SIG-M5 treated with dmso at 0.1 percent for 504 hours (cell line): ENCODE measurements around the gene FUT8.
"Not testable (repeated sequence)": the region's sequence is repeated elsewhere in the genome, so short reads cannot be mapped to it uniquely, and the experiment has no call there.

Experiments used
- DNase-seq: peaks from one replicate; lab custom pipeline; 2025; ENCODE audit not compliant: unreplicated experiment; lab: John Stamatoyannopoulos, UW

FUT8 gene

DNA sequence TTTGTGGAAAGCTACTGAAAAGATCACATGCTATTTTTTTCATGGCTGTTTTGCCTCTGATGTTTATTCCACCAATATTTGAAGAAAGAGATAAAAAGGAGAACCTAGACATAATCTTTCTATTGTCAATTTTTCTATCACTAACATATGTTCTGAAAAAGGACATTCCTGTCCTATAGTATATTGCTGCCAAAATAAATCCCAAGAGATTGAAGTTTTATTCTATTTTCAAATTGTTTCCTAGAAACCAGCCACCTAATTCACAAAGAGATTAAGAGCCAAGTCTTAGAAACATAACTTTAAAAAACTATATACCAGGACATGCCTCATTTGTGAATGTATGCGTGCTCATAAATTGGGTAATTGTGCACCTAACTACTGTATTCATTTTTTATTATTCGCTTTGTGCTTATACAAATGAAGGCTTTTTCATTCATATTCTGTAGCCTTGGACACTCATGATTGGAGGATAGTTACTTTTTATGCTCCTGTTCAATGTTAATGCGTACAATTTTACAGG, 200.7 kb downstream of the FUT8 start:
- no peak for DNase-seq

DNA sequence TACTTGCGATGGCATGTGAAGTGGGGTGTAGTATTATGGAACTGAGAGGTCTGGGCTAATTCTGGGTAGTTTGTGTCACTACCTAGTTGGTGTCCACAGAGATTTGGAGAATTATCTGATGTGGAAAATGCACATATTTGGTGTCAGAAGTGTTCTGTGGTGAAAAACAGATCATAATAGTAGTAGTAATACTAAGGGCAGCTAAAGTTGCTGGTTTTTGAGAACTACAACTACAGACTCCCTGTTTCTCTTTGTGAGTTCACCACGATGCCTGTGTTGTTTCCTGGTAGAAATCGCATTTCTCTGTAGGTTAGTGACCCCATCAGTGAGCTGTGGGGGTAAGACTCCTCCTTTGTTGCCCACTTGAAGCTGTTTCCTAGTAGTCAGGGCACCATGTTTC, 206.5 kb downstream of the FUT8 start:
- no peak for DNase-seq

DNA sequence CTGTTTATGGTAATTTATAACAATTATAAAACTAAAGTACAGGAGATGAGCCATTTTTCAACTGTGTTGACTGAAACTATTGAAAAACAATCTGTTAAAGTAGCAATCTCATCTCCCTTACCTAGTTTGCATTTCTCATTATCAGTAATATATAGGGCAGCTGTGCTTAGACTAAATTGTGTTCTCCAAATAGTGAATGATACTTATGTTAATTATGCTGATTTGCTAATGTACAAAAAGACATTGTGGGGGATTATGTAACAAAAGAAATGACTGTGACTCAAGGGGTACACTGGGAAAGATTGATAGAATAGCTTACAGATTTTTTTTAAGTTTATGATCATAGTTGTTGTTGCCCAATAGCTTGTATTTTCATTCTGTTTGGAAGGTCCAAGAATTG, 207.7 kb downstream of the FUT8 start:
- no peak for DNase-seq

DNA sequence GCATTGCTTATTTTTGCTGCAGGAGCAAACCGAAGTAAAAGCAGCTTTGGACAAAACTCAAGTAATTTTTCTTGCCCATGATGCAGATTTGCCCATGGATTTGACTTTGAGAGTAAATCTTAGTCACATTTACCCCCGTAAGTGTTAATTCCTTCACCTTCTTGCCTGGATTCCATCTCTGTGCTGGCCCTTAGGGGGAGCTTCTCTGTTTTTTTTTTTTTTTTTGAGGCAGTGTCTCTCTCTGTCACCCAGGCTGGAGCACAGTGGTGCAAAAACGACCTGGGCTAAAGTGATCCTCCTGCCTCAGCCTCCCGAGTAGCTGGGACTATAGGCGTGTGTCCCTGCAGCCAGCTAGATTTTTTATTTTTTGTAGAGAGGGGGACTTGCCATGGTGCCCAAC, 210.2 kb downstream of the FUT8 start:
- no peak for DNase-seq

DNA sequence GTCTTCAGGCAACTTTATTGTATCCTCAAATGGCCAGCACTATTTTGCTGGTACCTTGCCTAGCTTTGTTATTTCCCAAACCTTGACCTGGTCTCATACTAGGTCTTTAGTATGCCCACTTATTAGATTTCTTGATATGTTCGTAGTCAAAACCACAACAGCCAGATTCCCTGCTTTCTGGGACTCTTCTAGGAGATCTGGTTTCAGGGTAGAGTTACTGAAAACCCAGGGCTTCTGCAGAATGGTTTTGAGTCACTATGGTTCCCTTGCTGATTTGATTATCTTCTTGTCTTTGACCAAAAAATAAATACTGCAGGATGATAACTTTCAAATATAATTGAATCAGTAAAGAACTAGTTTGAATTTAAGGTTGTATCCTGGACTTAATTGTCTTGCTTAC, 211.2 kb downstream of the FUT8 start:
- no peak for DNase-seq

DNA sequence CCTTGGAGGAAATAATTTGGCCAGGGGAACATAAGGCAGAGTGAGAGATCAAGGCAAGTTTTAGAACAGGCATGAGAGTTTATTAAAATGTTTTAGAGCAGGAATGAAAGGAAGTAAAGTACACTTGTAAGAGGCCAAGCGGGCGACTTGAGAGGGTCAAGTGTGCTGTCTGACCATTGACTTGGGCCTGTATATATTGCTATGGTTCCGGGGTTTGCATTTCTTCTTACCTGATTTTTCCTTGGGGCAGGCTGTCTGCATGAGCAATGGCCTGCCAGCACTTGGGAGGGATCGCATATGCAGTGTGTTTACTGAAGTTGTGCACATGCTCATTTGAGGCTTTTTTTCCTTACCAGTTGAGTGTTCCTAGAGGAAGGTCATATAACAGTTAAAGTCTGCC, 214.8 kb downstream of the FUT8 start:
- no peak for DNase-seq

DNA sequence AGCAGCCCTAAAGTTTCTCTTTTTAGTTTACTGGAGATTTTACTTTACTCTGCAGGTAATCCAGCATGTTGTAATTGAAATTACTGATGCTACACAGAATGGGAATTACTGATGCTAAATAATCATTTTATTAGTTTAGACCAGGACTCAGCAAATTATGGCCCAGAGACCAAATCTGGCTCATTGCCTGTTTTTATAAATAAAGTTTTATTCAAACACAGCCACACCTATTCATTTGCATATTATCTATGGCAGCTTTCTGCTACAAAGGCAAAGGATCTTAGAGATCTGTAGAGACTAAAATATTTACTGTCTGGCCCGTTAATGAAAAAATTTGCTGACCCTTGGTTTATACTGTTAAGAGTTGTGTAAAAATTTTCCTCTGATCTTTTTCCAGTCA, 216.1 kb downstream of the FUT8 start:
- no peak for DNase-seq

DNA sequence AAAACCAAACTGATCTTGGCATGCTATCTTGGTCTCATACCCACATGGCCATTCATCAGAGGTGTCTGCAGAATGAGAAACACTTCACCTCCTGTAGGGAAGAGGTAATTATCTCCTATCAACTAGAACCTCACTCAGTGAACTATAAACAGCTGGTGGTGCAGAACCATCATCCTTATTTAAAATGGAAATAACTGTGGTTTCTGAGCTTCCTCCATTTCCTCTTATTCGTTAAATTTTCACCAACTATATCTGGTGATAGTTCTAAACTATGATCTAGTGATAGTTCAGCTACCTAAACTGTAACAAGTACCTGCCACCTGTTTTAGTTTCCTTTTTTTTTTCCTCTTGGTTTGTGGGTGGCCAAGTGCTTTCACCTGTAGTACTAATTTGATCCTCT, 218.5 kb downstream of the FUT8 start:
- no peak for DNase-seq

DNA sequence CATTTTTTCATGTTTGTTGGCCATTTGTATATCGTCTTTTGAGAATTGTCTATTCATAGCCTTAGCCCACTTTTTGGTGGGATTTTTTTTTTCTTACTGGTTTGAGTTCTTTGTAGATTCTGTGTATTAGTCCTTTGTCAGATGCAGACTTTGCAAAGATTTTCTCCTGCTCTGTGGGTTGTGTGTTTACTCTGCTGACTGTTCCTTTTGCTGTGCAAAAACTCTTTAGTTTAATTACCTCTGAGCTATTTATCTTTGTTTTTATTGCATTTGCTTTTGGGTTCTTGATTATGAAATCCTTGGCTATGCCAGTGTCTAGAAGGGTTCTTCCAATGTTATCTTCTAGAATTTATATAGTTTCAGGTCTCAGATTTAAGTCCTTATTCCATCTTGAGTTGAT, 220.0 kb downstream of the FUT8 start:
- no peak for DNase-seq

DNA sequence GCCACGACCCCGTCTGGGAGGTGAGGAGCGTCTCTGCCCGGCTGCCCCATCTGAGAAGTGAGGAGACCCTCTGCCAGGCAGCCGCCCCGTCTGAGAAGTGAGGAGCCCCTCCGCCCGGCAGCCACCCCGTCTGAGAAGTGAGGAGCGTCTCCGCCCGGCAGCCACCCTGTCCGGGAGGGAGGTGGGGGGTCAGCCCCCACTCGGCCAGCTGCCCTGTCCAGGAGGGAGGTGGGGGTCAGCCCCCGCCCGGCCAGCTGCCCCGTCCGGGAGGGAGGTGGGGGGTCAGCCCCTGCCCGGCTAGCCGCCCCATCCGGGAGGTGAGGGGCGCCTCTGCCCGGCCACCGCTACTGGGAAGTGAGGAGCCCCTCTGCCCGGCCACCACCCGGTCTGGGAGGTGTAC, 221.1 kb downstream of the FUT8 start:
- DNase-seq: not testable (repeated sequence)

DNA sequence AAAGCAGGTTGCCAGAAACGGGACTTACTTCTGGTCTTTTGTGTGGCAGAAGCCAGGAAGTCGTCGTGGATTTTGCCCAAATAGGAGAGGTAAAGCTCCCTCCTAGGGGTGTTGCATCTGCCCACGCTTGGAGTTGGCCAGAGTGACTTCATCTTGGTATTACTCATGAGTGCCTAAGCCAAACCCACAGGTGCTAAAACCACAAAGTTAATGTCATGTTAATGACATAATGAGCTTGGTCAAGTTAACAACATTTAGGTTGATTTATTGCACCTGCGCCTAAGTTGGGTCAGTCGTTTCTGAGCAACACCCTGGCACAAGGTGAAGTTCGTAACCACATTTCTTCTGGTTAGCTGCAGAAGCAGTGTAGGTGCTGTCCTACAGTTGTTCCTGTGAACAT, 225.2 kb downstream of the FUT8 start:
- no peak for DNase-seq

DNA sequence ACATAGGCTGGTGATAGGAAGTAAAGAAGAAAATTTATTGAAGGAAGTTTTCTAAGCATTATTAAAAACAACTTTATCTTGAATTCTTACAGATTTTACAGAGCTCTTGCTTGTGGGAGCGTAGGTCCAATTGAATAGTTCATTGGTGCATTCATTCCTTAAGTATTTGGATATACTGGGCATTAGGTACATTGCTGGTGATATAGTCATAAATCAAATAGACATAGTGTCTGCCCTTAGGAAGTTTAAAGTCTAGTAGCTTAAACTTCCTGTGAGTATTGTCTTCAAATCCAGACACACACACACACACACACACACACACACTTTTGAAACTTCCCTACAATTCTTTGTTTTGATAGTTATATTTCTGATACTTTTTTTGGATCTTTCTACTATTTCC, 226.7 kb downstream of the FUT8 start:
- DNase-seq: no peak

DNA sequence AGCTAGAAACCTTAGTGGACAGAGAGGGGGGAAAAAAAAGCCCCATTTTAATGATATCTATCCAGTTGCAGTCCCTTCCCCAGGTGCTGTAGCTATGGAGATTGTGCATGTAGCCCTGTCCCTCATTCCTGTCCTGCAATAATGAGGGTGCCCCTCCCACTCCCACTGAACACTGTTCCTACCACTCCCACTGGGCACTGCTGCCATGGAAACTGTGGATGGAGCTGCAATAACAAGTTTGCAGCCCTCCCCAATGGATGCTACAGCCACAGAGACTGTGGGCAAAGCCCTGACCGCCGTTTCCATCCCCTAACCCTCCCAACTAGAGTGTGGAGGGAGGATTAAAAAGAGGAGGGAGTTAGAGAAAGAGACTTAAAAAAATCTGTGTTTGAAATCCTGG, 238.3 kb downstream of the FUT8 start:
- no peak for DNase-seq

DNA sequence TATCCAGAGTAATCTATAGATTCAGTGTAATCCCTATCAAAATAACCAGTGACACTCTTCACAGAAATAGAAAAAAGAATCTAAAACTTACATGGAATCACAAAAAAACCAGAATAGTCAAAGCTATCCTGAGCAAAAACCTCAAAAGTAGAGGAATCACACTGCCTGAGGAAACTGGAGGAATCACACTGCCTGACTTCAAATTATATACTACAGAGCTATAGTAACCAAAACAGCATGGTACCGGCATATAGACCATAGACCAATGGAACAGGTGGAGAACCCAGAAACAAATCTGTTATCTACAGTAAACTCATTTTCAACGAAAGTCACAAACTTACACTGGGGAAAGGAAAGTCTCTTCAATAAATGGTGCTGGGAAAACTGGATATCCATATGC, 244.0 kb downstream of the FUT8 start:
- no peak for DNase-seq

DNA sequence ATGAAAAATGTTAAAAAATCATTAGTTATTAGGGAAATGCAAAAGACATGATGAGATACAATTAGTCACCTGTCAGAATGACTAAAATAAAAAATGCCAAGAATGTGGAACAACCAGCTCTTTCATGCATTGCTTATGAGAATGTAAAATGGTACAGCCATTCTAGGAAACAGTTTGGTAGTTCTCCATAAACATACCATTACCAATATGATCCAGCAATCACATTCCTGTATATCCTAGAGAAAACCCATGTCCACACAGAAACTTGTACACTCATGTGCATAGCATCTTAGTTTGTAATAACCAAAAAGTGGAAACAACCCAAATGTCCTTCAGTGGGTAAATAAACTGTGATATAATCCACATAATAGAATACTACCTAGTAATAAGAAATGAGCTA, 245.7 kb downstream of the FUT8 start:
- no peak for DNase-seq

DNA sequence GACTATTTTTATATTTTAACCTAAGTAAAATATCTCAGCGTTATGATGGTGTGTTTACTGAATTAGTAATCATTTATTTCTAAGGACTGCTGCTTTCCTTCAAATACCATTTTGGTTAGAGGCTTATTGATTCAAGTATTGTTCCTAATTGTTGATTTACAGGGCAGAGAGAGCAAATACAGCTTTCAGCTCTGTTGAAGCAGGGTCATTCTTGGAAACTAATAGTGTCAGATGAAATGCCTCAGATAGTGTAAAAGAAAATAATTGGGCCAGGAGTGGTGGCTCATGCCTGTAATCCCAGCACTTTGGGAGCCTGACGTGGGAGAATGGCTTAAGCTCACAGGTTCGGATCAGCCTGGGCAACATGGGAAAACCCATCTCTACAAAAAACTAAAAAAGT, 249.3 kb downstream of the FUT8 start:
- DNase-seq: no peak

DNA sequence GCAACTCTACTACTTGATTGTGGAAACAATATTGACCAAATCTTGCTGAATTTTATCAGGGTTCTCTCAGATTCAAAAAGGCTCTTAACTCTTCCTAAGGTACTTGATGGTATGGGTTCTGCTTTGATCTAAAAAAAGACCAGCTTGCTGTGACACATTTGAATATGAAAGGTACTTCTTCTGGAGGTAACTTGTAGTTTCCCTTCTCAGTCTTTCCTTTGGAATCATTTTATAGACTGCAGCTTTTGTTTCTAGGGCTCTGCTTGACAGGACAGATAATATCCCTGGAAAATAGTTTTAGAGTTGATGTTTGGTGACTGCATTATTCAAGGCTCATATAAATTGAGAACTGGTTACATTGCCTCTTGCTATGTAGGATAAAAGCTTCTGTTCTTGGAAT, 251.9 kb downstream of the FUT8 start:
- no peak for DNase-seq

DNA sequence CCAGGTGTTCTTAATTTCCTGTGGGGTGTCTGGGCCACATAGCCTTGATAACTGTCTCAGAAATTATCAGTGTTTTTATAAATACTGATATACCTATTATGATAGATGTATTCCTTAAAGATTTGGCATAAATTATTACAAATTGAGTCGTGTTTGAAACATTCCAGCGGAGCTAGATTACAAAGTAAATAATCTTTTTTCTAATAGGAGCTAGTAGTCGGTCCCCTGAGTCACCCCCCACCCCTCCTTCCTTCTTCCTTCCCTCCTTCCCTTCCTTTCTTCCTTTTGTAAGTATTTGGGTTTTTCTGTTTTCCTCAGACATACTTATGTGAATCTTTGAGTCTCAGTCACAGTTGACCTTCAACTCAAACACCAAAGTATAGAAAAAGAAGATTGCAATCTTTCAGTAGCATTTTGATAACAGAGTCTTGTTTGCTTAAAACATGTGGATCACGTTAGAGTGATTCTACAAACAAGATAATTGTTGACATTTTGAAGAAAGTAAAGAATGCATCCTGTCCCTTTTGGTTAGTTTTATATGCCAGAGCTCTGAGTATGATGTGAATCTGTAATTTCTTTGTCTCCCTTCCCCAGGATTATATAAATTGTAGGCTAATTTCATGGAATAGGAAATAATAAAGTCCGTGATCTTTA, 264.0 kb downstream of the FUT8 start:
- DNase-seq: no peak

DNA sequence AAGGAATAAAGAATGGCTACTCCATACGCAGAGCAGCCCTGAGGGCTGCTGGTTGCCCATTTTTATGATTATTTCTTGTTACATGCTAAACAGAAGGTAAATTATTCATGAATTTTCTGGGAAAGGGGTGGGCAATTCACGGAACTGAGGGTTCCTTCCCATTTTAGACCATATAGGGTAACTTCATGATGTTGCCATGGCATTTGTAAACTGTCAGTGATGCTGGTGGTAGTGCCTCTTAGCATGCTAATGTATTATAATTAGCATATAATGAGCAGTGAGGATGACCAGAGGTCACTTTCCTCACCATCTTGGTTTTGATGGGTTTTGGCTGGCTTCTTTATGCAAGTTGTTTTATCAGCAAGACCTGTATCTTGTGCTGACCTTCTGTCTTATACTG, 273.0 kb downstream of the FUT8 start:
- no peak for DNase-seq

DNA sequence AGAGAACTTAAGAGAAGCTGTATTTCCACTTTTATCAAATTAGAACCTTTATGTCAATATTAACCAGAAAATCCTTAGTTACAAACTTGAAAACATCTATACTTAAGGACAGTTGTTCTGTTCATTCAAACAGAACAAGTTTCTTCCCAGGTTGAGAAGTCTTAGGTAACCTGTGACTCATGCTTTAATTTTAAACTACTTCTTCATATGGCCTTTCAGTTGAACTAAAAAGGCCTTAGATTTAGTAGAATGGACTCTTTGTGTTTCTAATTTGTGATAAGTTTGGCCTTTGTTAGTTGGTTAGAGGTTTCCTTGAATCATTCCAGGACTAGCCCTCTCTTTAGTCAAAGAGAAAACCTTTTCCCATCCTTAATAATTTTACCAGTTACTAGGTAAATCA, 274.2 kb downstream of the FUT8 start:
- DNase-seq: no peak

DNA sequence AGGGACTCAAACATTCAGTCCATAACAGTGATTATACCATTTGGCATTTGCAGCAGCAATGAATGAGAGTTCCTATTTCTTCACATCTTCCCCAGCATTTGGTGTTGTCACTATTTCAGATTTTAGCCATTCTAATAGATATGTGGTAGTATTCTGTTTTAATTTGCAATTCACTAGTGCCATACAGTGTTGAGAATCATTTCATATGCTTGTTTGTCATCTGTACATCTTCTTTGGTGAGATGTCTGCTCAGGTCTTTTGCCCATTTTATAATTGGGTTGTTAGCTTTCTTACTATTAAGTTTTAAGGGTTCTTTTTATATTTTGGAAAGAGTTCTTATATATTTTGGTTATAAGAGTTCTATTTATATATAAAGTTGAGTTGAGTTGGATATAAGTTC, 276.5 kb downstream of the FUT8 start:
- no peak for DNase-seq

DNA sequence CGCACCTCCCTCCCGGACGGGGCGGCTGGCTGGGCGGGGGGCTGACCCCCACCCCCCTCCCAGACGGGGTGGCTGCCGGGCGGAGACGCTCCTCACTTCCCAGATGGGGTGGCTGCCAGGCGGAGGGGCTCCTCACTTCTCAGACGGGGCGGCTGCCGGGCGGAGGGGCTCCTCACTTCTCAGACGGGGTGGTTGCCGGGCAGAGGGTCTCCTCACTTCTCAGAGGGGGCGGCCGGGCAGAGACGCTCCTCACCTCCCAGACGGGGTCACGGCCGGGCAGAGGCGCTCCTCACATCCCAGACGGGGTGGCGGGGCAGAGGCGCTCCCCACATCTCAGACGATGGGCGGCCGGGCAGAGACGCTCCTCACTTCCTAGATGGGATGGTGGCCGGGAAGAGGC, 280.0 kb downstream of the FUT8 start:
- not testable (repeated sequence) for DNase-seq

DNA sequence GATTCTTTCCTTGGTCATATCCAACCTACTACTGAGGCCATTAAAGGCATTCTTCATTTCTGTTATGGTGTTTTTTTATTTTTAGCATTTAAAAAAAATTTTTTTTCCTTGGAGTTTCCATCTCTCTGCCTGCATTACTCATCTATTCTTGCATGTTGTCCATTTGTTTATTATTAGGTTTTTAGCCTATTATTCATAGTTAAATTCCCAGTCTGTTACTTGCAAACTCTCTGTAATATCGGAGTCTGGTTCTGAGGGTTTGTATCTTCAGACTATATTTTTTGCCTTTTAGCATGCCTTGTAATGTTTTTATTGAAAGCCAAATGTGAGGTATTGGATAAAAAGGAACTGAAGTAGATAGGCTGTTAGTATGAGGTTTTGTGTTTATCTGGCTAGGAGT, 284.3 kb downstream of the FUT8 start:
- DNase-seq: no peak

DNA sequence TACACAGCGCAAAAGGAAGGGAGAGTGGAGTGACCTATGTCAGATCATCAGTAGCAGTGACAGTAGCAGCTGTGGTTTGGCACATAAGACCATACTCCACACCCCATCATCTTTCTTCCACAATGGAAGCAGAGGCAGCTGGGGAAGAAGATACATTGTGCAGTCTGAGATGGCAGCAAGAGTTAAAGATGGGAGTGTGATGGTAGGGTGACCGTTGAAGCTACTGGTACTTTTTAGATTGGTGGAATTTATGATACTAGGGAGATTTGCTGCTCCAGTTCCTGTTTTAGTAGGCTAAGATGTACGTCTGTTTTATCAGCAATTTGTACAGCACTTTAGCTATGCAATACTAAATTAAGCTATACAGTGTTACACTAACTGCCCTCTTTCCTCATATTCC, 291.0 kb downstream of the FUT8 start:
- no peak for DNase-seq
